BLaER1 treated with 17β-estradiol and CSF1 and Interleukin-3, amounts not matched to agents 10 nM and 100 nM (cell line): ENCODE measurements around the gene CFAP210.

Source experiments
- H3K27ac ChIP-seq, 11 experiments: shearing (Covaris generic); formaldehyde crosslinking; 2 replicates each; pipeline ENCODE4 v1.8.1; 2022
- H3K27me3 ChIP-seq, 11 experiments: shearing (Covaris generic); formaldehyde crosslinking; 2 replicates each; pipeline ENCODE4 v1.8.1; 2022
- H3K36me3 ChIP-seq, 11 experiments: shearing (Covaris generic); formaldehyde crosslinking; 2 replicates each; pipeline ENCODE4 v1.8.1; 2022
- H3K4me1 ChIP-seq, 10 experiments: shearing (Covaris generic); formaldehyde crosslinking; 2 replicates each; pipeline ENCODE4 v1.8.1; 2022
- H3K4me2 ChIP-seq, 11 experiments: shearing (Covaris generic); formaldehyde crosslinking; 2 replicates each; pipeline ENCODE4 v1.8.1; 2022
- H3K4me3 ChIP-seq, 10 experiments: shearing (Covaris generic); formaldehyde crosslinking; 2 replicates each; pipeline ENCODE4 v1.8.1; 2022
- H3K9ac ChIP-seq, 11 experiments: shearing (Covaris generic); formaldehyde crosslinking; 2 replicates each; pipeline ENCODE4 v1.8.1; 2022
- H3K9me3 ChIP-seq, 11 experiments: shearing (Covaris generic); formaldehyde crosslinking; replicated peaks in 1 of 11; 2 replicates each; pipeline ENCODE4 v1.8.1; 2022
- H4K20me1 ChIP-seq, 11 experiments: shearing (Covaris generic); formaldehyde crosslinking; 2 replicates each; pipeline ENCODE4 v1.8.1; 2022
- Cebpa-rat ChIP-seq, 11 experiments: shearing (Covaris generic); IDR thresholded peaks; 2 replicates each; pipeline ENCODE4 v1.8.1; 2022

CFAP210 gene

DNA sequence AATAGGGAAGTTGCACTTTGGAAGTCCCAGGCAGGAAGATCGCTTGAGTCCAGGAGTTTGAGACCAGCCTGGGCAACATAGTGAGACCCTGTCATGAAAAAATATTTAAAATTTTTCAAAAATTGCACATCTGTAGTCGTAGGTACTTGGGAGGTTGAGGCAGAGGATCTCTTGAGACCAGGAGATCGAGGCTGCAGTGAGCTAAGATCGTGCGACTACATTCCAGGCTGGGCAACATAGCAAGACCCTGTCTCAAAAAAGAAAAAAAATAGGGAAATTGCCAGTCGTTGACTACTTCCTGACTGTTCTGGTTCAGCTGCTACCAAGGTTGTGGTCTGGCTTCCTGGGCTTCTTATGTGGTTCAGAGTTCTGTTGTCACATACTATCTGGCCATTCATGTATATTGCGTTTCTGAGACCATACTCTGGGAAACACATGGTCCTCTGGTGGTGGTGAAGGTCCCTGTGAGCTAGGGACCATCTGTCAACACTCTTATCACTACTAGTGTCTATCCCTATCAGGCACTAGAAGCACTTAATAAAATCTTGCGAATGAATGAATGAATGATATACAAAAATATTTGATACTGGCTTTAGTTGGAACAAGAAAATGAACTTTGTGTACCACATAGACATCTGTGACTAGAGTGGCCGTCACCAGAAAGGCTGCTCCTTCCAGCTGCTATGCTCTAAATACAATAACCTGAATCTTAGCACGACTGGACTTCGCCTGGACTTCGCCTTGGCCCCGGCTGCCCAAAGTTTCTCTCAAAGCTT lies 38.6 kb upstream of the CFAP210 start:
- no peaks in the 10 kb centered on the region for H3K9me3 ChIP-seq
- H3K9ac ChIP-seq, result peak overlapping the region in 9 of 11 experiments; percentile 78 to 96 (median 88); a peak in 10 of 22 replicates
- H3K4me3 ChIP-seq, result peak overlapping the region; percentile 80 to 95 (median 92); a peak in 19 of 20 replicates
- H3K4me2 ChIP-seq, result peak overlapping the region; percentile 79 to 96 (median 89)
- peak overlapping the region in 7 of 11 experiments; percentile 85 to 94 (median 87); a peak in 14 of 22 replicates for H3K27ac ChIP-seq
- H4K20me1 ChIP-seq, result peaks cover 0 to 19% (median 0%) of the 10 kb centered on the region in 11 experiments; a peak in 3 of 22 replicates
- peaks cover 3 to 50% (median 42%) of the 10 kb centered on the region in 10 experiments; a peak in 17 of 20 replicates for H3K4me1 ChIP-seq
- H3K27me3 ChIP-seq, result peaks cover 0 to 11% (median 0%) of the 10 kb centered on the region in 11 experiments; a peak in 4 of 22 replicates
- TF ChIP-seq Cebpa-rat (IDR thresholded peaks at IDR 0.05), result peak in 3 of 11 experiments; percentile 22 to 69 (median 25); a peak in 1 of 22 replicates
- H3K36me3 ChIP-seq, result peaks cover 0 to 13% (median 0%) of the 10 kb centered on the region in 11 experiments; a peak in 3 of 22 replicates

DNA sequence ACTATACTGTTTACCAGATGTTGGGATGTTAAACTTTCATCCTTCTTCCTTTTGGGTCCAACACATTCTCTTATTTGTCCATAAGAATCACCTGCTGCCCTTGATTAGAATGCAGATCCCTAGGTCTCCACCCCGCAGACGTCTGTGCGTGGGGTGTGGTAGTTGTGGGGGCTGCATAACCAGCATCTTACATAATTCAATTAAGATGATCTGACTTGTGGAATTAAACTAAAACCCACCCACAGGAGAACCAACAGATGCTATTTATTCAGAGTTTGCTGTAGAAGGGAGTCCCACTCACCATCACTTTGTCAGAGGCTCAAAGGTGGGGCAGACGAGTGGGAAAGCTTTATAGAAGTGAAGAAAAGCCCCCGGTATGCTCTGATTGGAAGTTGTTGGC lies 37.9 kb upstream of the CFAP210 start:
- H3K9me3 ChIP-seq, result no peaks in the 10 kb centered on the region
- no peak overlapping the region for H3K4me3 ChIP-seq
- no peak overlapping the region for H3K27ac ChIP-seq
- H3K27me3 ChIP-seq, result peaks cover 0 to 11% (median 0%) of the 10 kb centered on the region in 11 experiments; a peak in 4 of 22 replicates
- peaks cover 0 to 10% (median 0%) of the 10 kb centered on the region in 11 experiments; a peak in 2 of 22 replicates for H3K36me3 ChIP-seq
- no peak for TF ChIP-seq Cebpa-rat (IDR thresholded peaks at IDR 0.05)
- peaks cover 0 to 17% (median 0%) of the 10 kb centered on the region in 11 experiments; a peak in 3 of 22 replicates for H4K20me1 ChIP-seq
- no peak overlapping the region for H3K9ac ChIP-seq
- H3K4me2 ChIP-seq, result peak overlapping the region in 3 of 11 experiments; percentile 88 to 95 (median 90); a peak in 2 of 22 replicates
- peaks cover 3 to 44% (median 40%) of the 10 kb centered on the region in 10 experiments; a peak in 17 of 20 replicates for H3K4me1 ChIP-seq

DNA sequence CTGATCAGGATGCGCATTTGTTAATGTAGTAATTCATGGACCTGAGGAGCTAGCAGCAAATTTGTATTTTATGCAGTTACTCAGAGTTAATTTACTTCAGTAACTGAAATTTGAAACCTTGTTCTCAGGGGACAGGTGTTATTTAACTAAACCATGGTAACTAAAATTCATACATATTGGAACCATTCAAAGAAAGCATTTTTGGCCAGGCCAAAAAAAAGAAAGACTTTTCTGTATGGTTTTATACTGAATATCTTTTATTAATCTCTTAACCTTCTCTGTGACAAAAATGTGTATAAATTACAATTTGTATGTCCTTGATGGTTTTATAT lies 35.0 kb upstream of the CFAP210 start:
- H3K4me3 ChIP-seq, result no peak overlapping the region
- H3K9me3 ChIP-seq, result no peaks in the 10 kb centered on the region
- H4K20me1 ChIP-seq, result no peaks in the 10 kb centered on the region; a peak in 1 of 22 replicates
- peaks cover 0 to 11% (median 0%) of the 10 kb centered on the region in 11 experiments; a peak in 4 of 22 replicates for H3K27me3 ChIP-seq
- no peak overlapping the region for H3K27ac ChIP-seq
- H3K9ac ChIP-seq, result no peak overlapping the region
- TF ChIP-seq Cebpa-rat (IDR thresholded peaks at IDR 0.05), result no peak
- H3K4me2 ChIP-seq, result no peak overlapping the region
- H3K36me3 ChIP-seq, result no peaks in the 10 kb centered on the region
- H3K4me1 ChIP-seq, result peaks cover 3 to 17% (median 13%) of the 10 kb centered on the region in 10 experiments; a peak in 17 of 20 replicates

DNA sequence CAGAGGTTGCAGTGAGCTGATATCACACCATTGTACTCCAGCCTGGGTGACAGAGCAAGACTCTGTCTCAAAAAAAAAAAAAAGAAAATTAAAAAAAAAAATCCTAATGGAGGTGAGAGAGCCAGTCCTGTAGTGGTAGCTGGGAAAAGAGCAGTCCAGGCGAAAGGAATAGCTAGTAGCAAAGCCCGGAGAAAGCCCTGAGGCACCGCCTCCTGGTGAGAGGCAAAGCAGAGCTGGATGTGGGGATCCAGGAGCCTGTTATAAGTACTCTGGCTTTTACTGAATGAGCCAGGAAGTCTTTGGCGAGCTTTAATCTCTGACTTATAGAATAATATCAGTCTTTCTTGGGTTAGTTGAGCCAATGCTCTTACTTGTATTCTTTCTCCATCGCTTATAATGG lies 32.9 kb upstream of the CFAP210 start:
- Histone ChIP-seq H3K4me3 (no peak overlapping the region), H3K27ac (no peak overlapping the region), H3K4me1 (0 out of 20 replicates have a peak, but pooled peaks cover 0 to 2% (median 0%) of the 10 kb centered on the region in 10 experiments), H4K20me1 (no peaks in the 10 kb centered on the region; a peak in 1 of 22 replicates), H3K4me2 (no peak overlapping the region), H3K9me3 (no peaks in the 10 kb centered on the region), H3K27me3 (no peaks in the 10 kb centered on the region), H3K36me3 (no peaks in the 10 kb centered on the region), H3K9ac (no peak overlapping the region)
- no peak for TF ChIP-seq Cebpa-rat (IDR thresholded peaks at IDR 0.05)

DNA sequence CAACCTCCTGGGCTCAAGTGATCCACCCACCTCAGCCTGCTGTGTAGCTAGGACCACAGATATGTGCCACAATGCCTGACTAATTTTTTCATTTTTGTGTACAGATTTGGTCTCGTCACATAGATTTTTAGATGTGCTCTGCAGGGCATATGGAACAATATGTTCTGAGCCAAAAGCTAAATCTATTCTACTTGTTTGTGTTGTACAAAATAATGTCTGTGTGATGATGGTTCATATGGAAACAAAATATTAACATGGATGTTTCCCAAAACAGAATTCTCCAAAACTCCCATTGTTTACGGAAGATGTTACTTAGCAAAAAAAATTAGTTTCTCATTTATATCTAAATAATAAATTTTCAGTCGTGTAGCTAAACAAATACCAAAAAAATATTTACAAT lies 26.8 kb upstream of the CFAP210 start:
- no peak overlapping the region for H3K27ac ChIP-seq
- H3K27me3 ChIP-seq, result no peaks in the 10 kb centered on the region
- no peaks in the 10 kb centered on the region for H3K4me1 ChIP-seq
- H3K9ac ChIP-seq, result no peak overlapping the region
- H3K9me3 ChIP-seq, result no peaks in the 10 kb centered on the region
- H4K20me1 ChIP-seq, result no peaks in the 10 kb centered on the region
- no peak for TF ChIP-seq Cebpa-rat (IDR thresholded peaks at IDR 0.05)
- no peak overlapping the region for H3K4me2 ChIP-seq
- H3K36me3 ChIP-seq, result no peaks in the 10 kb centered on the region
- no peak overlapping the region for H3K4me3 ChIP-seq

DNA sequence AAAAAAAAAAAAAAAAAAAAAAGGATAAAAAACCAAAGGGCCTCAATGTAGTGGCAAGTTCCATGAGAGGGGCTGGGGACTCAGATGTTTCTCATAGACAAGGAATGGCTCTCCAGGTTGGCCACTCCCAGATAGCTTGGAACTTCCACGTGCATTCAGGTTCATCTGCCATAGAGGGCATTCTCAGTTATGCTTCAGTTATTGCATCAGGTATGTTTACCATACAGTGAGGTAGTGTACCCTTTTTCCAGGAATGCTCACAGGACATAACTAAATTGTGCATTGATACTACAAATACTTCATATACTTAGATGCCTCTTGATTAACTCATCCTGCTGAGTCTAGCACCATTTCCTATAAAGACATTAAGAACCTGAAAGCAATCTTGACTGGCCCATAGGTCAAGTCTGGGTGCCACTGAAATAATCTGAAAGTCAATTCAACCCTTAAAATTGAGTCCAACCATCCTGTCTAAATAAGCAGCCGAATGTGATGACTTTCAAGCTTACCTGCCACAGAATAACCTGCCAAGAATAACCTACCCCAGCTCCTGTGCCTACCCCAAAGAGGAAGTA lies 24.8 kb upstream of the CFAP210 start:
- no peak overlapping the region for H3K9ac ChIP-seq
- no peak overlapping the region for H3K4me3 ChIP-seq
- H3K27ac ChIP-seq, result no peak overlapping the region
- H3K9me3 ChIP-seq, result no peaks in the 10 kb centered on the region
- TF ChIP-seq Cebpa-rat (IDR thresholded peaks at IDR 0.05), result no peak
- H3K4me1 ChIP-seq, result no peaks in the 10 kb centered on the region
- H3K27me3 ChIP-seq, result no peaks in the 10 kb centered on the region
- H3K4me2 ChIP-seq, result no peak overlapping the region
- H3K36me3 ChIP-seq, result no peaks in the 10 kb centered on the region
- H4K20me1 ChIP-seq, result no peaks in the 10 kb centered on the region

DNA sequence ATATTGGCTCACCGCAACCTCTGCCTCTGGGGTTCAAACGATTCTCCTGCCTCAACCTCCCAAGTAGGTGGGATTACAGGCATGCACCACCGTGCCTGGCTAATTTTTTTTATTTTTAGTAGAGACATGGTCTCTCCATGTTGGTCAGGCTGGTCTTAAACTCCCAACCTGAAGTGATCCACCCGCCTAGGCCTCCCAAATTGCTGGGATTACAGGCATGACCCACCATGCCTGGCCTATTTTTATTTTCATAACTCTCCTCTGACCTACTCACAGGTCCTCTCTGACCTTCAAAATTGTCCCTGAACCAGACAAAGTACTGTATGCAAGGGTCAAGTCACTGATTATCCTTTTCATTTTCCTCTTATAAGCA lies 23.5 kb upstream of the CFAP210 start:
- H3K4me2 ChIP-seq, result no peak overlapping the region
- no peaks in the 10 kb centered on the region for H3K36me3 ChIP-seq
- TF ChIP-seq Cebpa-rat (IDR thresholded peaks at IDR 0.05), result no peak
- peaks cover 0 to 7% (median under 1%) of the 10 kb centered on the region in 11 experiments; a peak in 8 of 22 replicates for H3K9me3 ChIP-seq
- H4K20me1 ChIP-seq, result no peaks in the 10 kb centered on the region
- H3K9ac ChIP-seq, result no peak overlapping the region
- no peaks in the 10 kb centered on the region for H3K4me1 ChIP-seq
- H3K27me3 ChIP-seq, result no peaks in the 10 kb centered on the region
- H3K27ac ChIP-seq, result no peak overlapping the region
- no peak overlapping the region for H3K4me3 ChIP-seq

DNA sequence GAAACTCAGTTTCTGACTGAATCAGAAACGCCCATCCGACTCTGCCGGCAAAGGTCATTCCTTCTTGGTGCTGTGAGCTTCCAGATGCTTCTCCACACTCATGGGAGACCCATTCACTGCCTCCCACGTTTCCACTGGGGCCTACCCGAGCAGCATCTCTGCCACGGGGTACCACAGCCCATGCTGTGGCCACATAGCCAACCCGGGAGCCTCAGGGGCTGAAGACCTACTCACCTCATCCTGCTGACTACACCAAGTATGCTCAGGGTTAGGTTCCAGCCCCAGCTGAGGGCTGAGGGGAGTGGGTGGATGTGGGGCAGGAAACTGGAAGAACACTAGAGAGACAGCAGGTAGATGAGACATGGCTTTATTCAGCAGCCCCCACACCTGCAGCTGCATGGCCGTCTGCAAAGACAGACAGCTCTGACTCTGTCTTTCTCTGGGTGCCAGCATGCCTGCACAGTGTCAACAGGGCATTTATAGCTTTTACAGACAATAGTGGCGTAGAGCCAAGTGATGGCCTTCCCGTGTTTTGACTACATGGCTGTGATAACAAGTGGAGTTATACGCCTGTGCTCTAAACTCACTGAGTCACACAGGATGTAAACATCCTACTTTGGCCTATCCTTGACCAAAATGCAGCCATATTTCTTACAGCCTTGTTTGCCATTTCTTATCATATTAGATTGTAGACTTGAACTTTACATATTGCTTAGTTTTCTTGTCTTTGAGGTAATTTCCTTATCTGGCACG lies 22.9 kb upstream of the CFAP210 start:
- no peak overlapping the region for H3K27ac ChIP-seq

More for the DNA sequence above, 22.9 kb upstream of the CFAP210 start:
- Histone ChIP-seq H3K4me3 (no peak overlapping the region), H3K36me3 (no peaks in the 10 kb centered on the region), H3K4me2 (no peak overlapping the region), H3K4me1 (no peaks in the 10 kb centered on the region), H4K20me1 (no peaks in the 10 kb centered on the region), H3K9me3 (peaks cover 0 to 12% (median 6%) of the 10 kb centered on the region in 11 experiments; a peak in 16 of 22 replicates), H3K27me3 (no peaks in the 10 kb centered on the region), H3K9ac (no peak overlapping the region)
- TF ChIP-seq Cebpa-rat (IDR thresholded peaks at IDR 0.05), result no peak
